ENCODE data around the gene RABAC1.
"Not testable (repeated sequence)": the region's sequence is repeated elsewhere in the genome, so short reads cannot be mapped to it uniquely, and the experiment has no call there.

Gene RABAC1

GRCh38 chr19:41944336-41944735 is 14.8 kb downstream of the RABAC1 start:
- FAIRE-seq: no peak

GRCh38 chr19:41941410-41942202 is 17.5 kb downstream of the RABAC1 start:
- FAIRE-seq: no peak

DNA sequence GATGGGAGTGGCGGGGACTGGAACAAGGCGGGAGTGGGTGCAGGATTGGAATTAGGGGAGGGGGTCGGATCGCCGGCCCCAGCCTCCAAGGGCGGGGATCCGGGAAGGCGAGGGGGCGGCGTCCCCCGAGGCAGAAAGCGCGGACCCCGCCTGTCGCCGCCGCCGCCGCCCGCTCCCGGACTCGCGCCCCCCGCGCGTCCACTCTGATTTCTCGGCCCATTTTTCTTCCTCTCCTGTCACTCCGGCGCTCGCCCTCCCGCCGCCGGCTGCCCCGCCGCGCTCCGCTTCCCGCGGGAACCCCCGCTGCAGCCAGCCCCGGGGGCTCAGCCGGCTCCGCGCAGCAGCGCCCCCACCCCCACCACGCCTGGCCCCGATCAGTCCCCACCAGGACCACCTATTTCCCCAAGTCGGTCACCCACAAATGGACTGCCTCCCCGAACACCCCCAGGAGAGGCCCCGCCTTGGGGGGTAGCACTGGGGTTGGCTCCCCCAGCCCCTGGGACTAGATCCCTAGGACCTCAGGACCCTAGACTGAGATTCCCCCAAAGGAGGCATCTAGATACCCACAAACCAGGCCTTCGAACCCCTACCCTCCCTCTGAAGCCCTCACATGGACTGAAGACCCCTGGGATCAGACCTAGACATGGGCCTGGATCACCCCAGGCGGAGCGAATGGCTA is 18.3 kb downstream of the RABAC1 start:
- FAIRE-seq: no peak

DNA sequence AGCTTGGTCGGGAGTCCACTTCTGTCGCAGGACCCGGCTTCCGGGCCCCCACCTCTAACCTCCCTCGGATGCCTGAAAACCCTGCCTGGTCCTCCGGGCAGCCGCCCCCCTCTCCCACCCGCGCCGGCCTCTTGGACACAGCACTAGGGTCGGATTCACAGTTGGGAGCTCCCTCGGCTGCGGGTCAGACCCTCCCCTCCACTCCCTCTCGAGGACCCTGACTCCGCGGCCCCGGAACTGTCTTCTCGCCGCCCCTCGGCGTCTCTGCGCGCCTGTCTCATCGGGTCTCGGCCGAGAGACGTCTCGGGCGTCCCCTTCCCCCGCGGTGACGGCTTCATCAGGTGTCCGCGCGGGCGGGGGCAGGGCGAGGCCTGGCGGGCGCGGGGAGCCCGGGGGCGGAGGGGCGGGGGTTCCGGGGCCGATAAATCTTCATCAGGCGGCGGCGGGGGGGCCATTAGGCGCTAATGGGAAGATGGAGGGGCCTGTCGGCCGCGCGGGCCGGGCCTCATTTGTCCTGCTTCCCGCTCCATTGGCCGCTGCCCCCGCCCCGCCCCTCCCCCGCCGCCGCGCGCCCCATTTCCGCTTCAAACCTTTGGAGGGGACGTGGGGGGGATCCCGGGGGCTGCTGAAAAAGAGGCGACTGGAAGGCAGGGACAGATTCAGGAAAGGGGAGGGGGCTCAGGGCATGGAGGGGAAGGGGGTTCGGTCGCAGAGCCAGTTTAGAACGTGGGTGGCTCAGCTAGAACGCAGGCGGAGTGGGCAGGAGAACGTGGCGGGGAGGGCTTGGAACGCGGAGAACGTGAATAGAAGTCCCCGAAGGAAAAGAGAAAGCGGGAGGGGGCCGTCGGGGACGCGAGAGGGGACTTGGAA is 19.0 kb downstream of the RABAC1 start:
- FAIRE-seq: no peak

- not testable (repeated sequence) for FAIRE-seq
Observed at GRCh38 chr19:41939209-41939608, 19.9 kb downstream of the RABAC1 start.

DNA sequence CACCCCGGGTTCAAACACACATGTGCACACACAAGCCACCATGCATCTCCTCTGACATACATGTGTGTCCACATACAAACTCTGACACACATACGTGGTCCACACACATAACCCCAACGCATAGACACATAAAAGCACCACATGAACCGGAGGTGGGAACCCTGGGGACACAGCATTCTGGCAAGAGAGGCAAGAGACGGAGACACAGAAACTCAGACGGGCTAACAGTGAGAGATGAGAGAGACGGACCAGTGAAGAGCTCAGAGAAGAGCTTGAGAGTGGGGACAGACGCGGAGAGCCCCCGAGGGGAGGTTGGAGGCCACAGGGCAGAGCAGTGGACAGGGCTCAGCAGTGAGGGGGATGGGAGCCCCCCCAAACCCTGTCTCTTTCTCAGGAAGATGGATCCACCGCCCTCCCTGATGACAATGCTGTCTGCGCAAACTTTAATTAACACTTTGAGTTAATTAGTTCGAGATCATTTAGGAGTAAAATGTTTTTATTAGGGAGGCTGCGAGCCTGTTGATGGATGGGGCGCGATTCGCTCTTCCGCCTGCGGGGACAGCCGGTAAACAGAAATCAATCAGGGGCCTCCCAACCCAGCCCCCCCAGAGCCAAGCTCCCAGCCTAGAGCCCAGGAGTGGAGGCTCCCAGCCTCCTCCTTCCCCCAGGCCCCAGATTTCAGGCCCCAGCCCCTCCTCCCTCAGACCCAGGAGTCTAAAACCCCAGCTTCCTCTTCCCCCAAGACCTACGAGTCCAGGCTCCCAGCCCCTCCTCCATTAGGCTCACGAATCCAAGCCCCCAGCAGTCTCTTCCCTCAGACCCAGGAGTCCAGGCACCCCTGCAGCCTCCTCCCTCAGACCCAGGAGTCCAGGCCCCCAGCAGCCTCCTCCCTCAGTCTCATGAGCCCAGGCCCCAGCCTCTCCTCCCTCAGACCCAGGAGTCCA is 21.3 kb downstream of the RABAC1 start:
- FAIRE-seq: no peak

GRCh38 chr19:41936961-41937360 is 22.2 kb downstream of the RABAC1 start:
- FAIRE-seq: no peak

DNA sequence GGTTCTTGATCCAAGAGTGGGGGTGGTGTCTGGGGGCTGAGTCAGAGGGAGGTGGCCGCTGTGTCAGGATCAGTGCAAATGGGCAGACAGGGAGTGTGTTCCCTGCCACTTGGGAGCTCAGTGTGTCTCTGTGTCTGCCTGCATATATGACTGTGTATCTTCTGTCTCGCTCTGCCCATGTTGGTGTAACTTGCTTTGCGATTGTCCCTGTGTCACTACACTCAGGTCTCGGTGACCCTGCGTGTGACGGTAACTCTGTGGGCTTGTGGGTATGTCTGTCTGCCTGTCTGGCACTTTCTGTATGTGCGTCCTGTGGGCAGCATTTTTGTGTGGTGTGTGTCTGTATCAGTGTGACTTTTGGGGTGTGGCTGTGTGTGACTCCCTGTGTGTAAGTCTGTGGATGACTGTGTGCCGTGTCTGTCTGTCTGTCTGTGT is 22.7 kb downstream of the RABAC1 start:
- FAIRE-seq: no peak

DNA sequence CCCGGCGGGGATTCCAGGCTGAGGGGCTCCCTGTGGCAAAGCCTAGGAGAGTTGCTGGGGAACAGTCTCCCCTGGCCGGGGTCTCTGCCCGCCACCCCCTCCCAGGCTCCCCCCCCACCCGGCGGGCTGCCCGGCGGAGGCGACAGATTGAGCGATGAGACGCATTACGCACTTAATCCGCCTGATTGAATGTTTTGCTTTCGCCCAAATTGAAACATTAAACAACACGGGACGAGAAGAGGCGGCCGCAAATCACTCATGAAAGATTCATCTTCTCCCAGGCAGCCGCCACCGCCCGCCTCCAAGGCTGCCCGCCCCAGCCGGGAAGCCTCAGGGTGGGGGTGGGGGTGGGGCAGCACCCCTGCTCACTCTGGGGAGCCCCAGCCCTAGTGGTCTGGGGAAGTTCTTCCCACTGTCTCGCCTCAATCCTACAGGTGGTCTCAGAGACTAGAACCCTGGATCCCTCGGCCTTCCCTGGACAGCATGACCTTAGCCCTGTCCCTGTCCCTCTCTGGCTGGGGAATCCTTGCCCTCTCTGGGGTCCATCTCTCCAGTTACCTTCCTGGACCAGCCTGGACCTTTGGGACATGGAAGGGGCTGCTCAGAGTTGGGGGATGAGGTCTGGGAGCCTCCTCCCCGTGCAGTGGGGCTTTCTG is 23.2 kb downstream of the RABAC1 start:
- no peak for FAIRE-seq

- no peak for FAIRE-seq
Observed at GRCh38 chr19:41934849-41935374, 24.2 kb downstream of the RABAC1 start.

- FAIRE-seq: no peak
Observed at GRCh38 chr19:41933693-41934426, 25.3 kb downstream of the RABAC1 start.

DNA sequence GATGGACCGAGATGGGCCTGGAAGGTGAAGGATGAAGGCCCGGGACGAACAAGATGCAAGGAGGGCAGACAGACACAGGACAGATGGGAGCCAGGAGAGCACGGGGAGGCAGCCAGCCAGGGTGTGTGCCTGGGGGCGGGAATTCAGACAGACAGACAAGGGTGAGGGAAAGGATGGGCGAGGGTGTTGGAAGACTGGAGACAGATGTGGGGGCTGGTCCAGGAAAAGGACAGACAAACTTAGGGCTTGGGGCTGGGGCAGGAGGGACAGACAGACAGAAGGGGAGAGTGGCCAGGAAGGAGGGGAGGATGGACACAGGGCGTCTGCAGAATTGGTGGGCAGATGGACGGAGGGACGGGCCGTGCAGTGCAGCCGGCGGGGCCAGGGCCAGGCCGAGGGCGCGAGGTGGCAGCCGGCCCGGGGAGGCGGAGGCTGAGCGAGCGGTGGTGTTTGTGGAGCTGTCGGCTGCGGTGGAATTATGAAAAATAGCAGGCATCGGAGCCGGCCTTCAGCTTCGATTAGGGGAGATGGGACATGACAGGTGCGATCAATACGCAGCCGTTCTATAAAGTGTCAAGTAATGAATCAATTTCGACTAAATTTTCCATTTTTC is 26.3 kb downstream of the RABAC1 start:
- FAIRE-seq: no peak

GRCh38 chr19:41932259-41932719 is 26.8 kb downstream of the RABAC1 start:
- FAIRE-seq: no peak

DNA sequence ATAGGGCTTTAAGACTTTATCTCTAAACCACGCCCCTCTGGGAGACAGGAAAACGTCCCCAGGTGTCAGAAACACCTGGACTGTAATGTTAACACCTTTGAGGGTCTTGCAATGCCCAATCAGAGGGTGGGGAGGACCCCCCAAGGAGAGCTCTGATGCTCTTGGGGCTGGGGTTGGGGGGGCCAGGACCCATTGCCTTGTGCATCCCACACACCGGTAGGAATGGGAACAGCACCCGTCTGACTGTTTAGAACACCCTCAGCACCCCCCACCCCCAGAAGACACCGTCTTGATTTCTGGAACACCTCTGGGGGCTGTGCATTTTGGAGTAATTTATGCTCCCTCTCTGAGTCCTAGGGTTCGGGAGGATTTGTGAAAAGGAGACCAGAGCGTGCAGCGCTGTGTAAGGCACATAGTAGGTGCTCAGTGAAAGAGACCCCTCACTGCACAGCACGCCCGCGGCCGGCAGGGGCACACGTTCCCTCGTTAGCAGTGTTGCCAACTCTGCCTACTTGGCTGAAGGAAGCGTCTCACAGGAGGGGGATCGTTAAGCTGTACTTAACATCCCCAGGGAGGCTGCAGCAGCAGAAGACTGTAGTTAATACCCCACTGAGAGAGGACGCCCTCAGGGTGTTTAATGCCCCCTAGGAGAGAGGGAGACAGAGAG is 28.1 kb downstream of the RABAC1 start:
- no peak for FAIRE-seq

- FAIRE-seq: no peak
Observed at GRCh38 chr19:41930322-41930722, 28.8 kb downstream of the RABAC1 start.

GRCh38 chr19:41929536-41930071 is 29.5 kb downstream of the RABAC1 start:
- FAIRE-seq: no peak

DNA sequence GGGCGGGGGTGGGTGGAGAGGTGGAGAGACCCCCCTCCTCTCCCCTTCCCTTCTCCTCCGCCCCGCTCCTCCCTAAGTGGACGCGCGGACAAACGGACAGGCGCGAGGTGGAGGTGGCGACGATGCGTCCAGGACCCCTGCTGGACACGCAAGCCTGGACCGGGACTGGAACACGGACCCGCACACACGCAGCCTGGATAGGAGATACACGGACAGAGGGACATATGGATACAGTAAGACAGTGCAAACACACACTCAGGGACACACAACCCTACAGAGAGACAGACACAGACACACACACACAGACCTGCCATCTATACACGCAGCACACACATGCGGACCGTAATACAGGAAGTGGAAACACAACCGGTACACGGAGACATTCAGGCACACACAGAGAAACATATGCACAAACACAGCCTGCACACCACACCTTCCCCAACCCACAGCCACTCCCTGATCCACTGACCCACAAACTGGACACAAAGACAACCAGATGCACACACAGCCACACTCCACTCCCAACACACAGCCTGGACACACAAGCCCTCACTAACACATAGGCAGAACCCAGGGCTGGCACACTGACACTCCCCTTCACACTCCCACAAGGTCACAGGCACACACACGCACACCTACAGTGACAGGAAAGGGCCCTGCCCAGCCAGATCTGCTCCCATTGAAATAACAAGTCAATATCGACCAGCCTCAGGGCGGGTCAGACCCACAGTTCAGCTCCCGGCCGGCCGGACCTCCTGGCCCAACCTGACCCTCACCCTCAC is 30.2 kb downstream of the RABAC1 start:
- FAIRE-seq: no peak

- FAIRE-seq: no peak
Observed at GRCh38 chr19:41928221-41928683, 30.9 kb downstream of the RABAC1 start, which contains the start of gene ERFL. Gene ERFL, minus strand, starts transcription at chr19:41928449. Its CDS starts 15,530 bp downstream, at chr19:41912919.

Measured in colon (tissue), 2 donors.